Psoas muscle (tissue), 8 donors: ENCODE measurements around the gene NT5DC1. TPM values are rescaled to one million over a fixed set of nuclear protein-coding genes. Genes with fewer than 3 reads are reported as not detected.
A peak's percentile ranks its signal among the peaks of the same experiment; 100 is the strongest.

Experiments
- ATAC-seq, 4 donors: fragments of 200-7000 bp; cut with Tn5 transposase; one replicate each; pipeline ENCODE4 v1.9.1; 2020; ENCODE audit warnings: moderate library complexity in 3 of 4, mild to moderate bottlenecking in 2 of 4
- DNase-seq, 2 donors: peaks; one replicate each; pipeline ENCODE4 v3.0.0-alpha.2; 2020
- H3K27ac ChIP-seq: fragments of 200-600 bp; one replicate; pipeline ENCODE4 v1.8.0; 2022
- H3K27me3 ChIP-seq, 3 donors: fragments of 200-600 bp in 1 of 3; one replicate each; pipeline versions ENCODE4 v1.6.1 to v1.8.0; 2013 to 2022; ENCODE audit warnings: low read length in 2 of 3, mild to moderate bottlenecking in 2 of 3, moderate library complexity in 1 of 3; ENCODE audit not compliant: insufficient read depth in 3 of 3
- H3K36me3 ChIP-seq, 2 donors: fragments of 200-600 bp in 1 of 2; one replicate each; pipeline versions ENCODE4 v1.6.1 to v1.8.0; 2013 to 2022; ENCODE audit warnings: low read depth in 1 of 2, mild to moderate bottlenecking in 1 of 2, moderate library complexity in 1 of 2; ENCODE audit not compliant: insufficient read depth in 1 of 2
- H3K4me1 ChIP-seq: fragments of 200-600 bp; one replicate; pipeline ENCODE4 v1.8.0; 2022
- H3K4me3 ChIP-seq: fragments of 200-600 bp; one replicate; pipeline ENCODE4 v1.8.0; 2022; ENCODE audit warnings: mild to moderate bottlenecking
- H3K9me3 ChIP-seq: fragments of 200-600 bp; one replicate; pipeline ENCODE4 v1.8.0; 2022
- WGBS, 3 donors: extraction: QIAGEN DNeasy Blood & Tissue Kit; methylation state at CpG; one replicate each; pipeline versions ENCODE4 v1.1.6 to v1.1.7; 2013; 5-methylcytosine and 5-hydroxymethylcytosine counted together
- intact Hi-C, 2 donors: fragments of 100-400 bp; cut with DNase I; formaldehyde crosslinking; loops; one replicate each; pipeline versions ENCODE4 v1.11.0 to v1.14.2; 2022
- polyA plus RNA-seq, 3 donors: library from polyadenylated mRNA; stranded (reverse); fragments of 200-250 nt; gene quantifications; one replicate each; pipeline ENCODE4 v1.2.3, GENCODE V29; 2013
- total RNA-seq, 4 donors: library from RNA; stranded (reverse); fragmentation: NEBNext Ultra II Directional in 2 of 4; extraction: Animal tissue kit (Norgen Biotek cat#: 25700) in 2 of 4; gene quantifications; one replicate each; pipeline versions ENCODE4 v1.2.1 to v1.2.4, GENCODE V29; 2021 to 2023
- TF ChIP-seq, protein P1 (sequence below): fragments of 200-600 bp; IDR thresholded peaks from one replicate; pipeline ENCODE4 v1.8.0; 2022; ENCODE audit warnings: antibody characterized with exemption
- donor health status: healthy with polysubstance abuse.
- donor health status: DM: no; HTN: no; CAD: no; lungs with moderate emphysema.
- donor health status: Bipolar disorder and iron deficiency.
- donor health status: healthy.
- donor health status: DM: yes; HTN: yes; CAD: no.
- donor health status: DM: no; HTN: no; CAD: no.
- donor health status: DM: no; HTN: no; CAD: no.
- donor health status: DM: yes; HTN: yes; CAD: no.

The NT5DC1 gene
- total and polyA plus RNA-seq, 7 donors, result 4.6 to 30.9 (median 26.7) TPM

DNA sequence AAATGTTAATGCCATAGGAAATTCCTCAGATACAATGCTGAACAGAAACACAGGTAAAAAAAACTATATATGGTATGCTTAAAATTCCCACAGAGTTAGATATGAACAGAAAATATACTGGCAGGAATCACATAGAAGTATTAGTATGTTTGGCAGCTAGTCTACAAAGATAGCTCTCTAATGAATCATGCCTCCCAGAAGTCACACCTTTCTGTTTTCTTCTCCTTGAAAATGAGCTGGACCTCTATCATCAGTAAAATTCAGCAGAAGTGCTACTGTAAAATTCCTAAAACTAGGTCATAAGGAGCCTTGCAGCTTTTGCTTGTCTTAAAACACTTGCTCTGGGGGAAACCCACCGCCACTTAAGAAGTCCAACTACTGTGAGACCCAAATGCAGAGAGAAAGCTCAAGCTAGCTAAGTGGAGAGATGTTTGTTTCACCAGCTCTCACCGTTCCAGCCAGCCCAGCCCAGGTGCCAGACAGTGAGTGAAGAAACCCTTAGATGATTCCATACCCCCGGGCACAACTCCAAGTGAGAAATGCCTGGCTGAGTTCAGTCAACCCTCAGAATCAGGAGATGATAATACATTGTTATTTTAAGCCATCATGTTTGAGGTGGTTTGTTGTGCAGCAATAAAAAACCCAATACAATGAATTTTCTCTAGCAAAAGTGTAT is 110.2 kb downstream of the NT5DC1 start:
- H3K4me3 ChIP-seq, result no peak overlapping the region
- no peak overlapping the region for H3K27ac ChIP-seq
- peaks cover 6% of the 10 kb centered on the region for H3K4me1 ChIP-seq
- no peaks in the 10 kb centered on the region for H3K27me3 ChIP-seq
- H3K36me3 ChIP-seq, result no peaks in the 10 kb centered on the region
- DNase-seq (peak; percentile 49 to 76), ATAC-seq (peak; percentile 85 to 95 (median 92))
- TF ChIP-seq, protein P1, sequence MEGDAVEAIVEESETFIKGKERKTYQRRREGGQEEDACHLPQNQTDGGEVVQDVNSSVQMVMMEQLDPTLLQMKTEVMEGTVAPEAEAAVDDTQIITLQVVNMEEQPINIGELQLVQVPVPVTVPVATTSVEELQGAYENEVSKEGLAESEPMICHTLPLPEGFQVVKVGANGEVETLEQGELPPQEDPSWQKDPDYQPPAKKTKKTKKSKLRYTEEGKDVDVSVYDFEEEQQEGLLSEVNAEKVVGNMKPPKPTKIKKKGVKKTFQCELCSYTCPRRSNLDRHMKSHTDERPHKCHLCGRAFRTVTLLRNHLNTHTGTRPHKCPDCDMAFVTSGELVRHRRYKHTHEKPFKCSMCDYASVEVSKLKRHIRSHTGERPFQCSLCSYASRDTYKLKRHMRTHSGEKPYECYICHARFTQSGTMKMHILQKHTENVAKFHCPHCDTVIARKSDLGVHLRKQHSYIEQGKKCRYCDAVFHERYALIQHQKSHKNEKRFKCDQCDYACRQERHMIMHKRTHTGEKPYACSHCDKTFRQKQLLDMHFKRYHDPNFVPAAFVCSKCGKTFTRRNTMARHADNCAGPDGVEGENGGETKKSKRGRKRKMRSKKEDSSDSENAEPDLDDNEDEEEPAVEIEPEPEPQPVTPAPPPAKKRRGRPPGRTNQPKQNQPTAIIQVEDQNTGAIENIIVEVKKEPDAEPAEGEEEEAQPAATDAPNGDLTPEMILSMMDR, result no peak
- WGBS, 3 donors, result 47 to 53% (median 48%) methylated on average over 3 of the region's 3 CpGs
- intact Hi-C loops, result loop anchor here in 1 of 2 donors (10.0 kb wide), 1 partner anchor 754 kb away; no protein-coding TSS in a partner anchor
- no peaks in the 10 kb centered on the region for H3K9me3 ChIP-seq

DNA sequence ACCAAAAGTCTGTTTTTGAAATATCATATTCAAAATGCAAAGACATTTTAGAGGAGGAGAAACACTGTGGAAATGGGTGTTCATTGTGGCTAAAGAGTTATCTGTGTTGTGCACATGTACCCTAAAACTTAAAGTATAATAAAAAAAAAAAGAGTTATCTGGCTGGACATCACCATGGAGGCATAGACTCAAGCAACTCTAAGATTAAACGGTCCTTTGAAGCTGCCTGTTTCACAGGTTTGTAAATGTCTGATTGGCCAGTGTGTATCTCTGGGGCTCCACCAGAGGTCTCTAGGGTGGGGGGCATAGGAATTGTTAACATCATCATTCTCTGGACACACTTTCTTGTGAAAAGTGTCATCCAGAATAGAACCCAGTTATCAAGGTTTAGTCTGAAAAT is 114.0 kb downstream of the NT5DC1 start:
- intact Hi-C loops, result loop anchor here in 1 of 2 donors (10.0 kb wide), 1 partner anchor 750 kb away; no protein-coding TSS in a partner anchor
- H3K9me3 ChIP-seq, result no peaks in the 10 kb centered on the region
- H3K4me3 ChIP-seq, result no peak overlapping the region
- TF ChIP-seq, protein P1, result no peak
- ATAC-seq, result no peak
- H3K27me3 ChIP-seq, result no peaks in the 10 kb centered on the region
- no peak for DNase-seq
- peaks cover 13% of the 10 kb centered on the region for H3K4me1 ChIP-seq
- H3K36me3 ChIP-seq, result no peaks in the 10 kb centered on the region
- no peak overlapping the region for H3K27ac ChIP-seq
- WGBS, 3 donors, result 87 to 88% (median 88%) methylated on average over 1 of the region's 1 CpG

DNA sequence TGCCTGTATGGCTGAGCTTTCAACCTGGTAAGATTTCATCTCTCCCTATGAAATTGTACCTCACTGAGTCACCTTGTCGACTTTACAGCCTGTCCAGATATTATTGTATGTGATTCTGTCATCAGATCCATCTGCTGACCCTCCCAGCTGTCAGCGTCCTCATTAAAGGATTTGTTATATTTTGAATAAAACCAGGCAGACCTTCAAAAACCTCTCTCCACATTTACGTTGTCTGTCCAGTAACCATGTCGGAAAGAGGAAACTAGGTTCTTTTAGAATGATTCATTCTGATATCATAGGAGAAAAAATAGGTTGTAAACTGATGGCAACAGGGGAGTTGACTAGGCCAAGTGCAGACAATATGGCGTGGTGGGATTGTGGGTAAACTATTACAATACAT is 114.8 kb downstream of the NT5DC1 start:
- 84 to 89% (median 86%) methylated on average over 5 of the region's 5 CpGs for WGBS, 3 donors

DNA sequence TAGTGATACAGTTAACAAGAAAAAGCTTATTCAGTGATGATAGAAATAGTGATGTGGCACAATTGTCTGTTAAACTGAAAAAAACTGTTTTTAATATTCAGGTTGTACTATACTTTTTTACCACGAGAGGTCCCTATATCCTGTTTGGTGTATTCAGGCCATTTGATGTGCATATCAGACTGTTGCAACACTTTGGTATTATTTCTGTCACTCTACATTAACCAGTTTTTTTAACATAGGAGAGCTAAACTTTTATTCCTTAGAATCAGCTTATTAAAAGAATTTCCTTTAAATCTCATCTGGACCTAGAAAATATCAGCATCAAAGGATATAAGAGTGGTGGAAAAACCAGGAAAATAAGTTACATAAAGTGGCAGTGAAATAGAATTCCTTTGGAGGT is 116.4 kb downstream of the NT5DC1 start:
- TF ChIP-seq, protein P1, result peak; percentile 54
- no peaks in the 10 kb centered on the region for H3K9me3 ChIP-seq
- peaks cover 0 to 10% of the 10 kb centered on the region in 2 donors for H3K36me3 ChIP-seq
- DNase-seq, result no peak
- peak in 2 of 4 donors; percentile 66 to 81 for ATAC-seq
- H3K27ac ChIP-seq, result no peak overlapping the region
- intact Hi-C loops, result loop anchor here in 1 of 2 donors (10.0 kb wide), 1 partner anchor 748 kb away; no protein-coding TSS in a partner anchor
- 7 to 18% (median 11%) methylated on average over 1 of the region's 1 CpG for WGBS, 3 donors
- H3K4me1 ChIP-seq, result peaks cover 13% of the 10 kb centered on the region
- H3K4me3 ChIP-seq, result no peak overlapping the region
- H3K27me3 ChIP-seq, result no peaks in the 10 kb centered on the region

More for the DNA sequence above, 114.8 kb downstream of the NT5DC1 start:
- Histone ChIP-seq H3K9me3 (no peaks in the 10 kb centered on the region), H3K27me3 (no peaks in the 10 kb centered on the region), H3K27ac (no peak overlapping the region), H3K36me3 (no peaks in the 10 kb centered on the region), H3K4me3 (no peak overlapping the region), H3K4me1 (peaks cover 13% of the 10 kb centered on the region)
- intact Hi-C loops, result loop anchor here in 1 of 2 donors (10.0 kb wide), 1 partner anchor 749 kb away; no protein-coding TSS in a partner anchor
- TF ChIP-seq, protein P1, result no peak
- DNase-seq (no peak), ATAC-seq (peak in 1 of 4 donors; percentile 41)
